ENCODE measurements around the gene COMMD3. TPM values are rescaled to one million over a fixed set of nuclear protein-coding genes. Genes with fewer than 3 reads are reported as not detected.

The COMMD3 gene
- total RNA-seq, 4 donors from 2014 or later = 25.5 to 41.1 (median 31.5) TPM

GRCh38 chr10:22342421-22342820, 26.2 kb downstream of the COMMD3 start:
- DNase-seq (ENCODE audit: extremely low spot score) = no peak
- Histone ChIP-seq H3K27me3 (peaks cover 19 to 83% (median 75%) of the 10 kb centered on the region in 4 donors), H3K9me3 (no peaks in the 10 kb centered on the region), H3K36me3 (no peaks in the 10 kb centered on the region), H3K4me1 (peaks cover 21 to 32% (median 24%) of the 10 kb centered on the region in 4 donors), H3K4me3 (no peak overlapping the region), H3K27ac (replicated peaks in 1 of 4) (no peak overlapping the region)
- intact Hi-C loops (cut with DNase I) = loop anchor here (5.0 to 10.0 kb wide), 3 partner anchors 95 to 752 kb away; partner anchors contain the start of gene MSRB2
- no peak for TF ChIP-seq POLR2A (IDR thresholded peaks at IDR 0.05; ENCODE audit: low read depth)
- no peak for TF ChIP-seq POLR2AphosphoS5 (IDR thresholded peaks at IDR 0.05)
- no peak for TF ChIP-seq EP300 (IDR thresholded peaks at IDR 0.05)
- no peak for TF ChIP-seq CTCF (IDR thresholded peaks at IDR 0.05)
- 43% methylated on average over 3 of the region's 3 CpGs for WGBS

DNA sequence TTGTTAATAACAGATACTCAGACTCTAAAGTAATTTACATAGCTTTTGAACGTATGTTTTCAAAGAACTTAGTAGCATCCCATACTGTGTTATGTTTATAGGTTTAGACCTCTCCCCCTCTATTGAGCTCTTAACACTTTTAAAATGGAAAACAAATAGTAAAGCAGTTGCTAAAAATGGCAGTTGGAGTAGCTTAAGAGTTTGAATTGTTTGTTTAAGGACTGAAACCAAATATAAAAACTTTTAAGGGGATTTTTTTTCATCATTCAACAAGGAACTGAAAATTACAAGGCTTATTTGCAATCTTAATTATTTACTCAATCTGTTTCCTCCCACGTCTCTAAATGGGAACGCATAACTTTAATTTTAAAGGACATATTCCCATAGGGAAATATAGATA, 27.5 kb downstream of the COMMD3 start:
- no peak overlapping the region for H3K27ac ChIP-seq (replicated peaks in 1 of 4)
- no peaks in the 10 kb centered on the region for H3K9me3 ChIP-seq
- WGBS = 17% methylated on average over 3 of the region's 3 CpGs
- TF ChIP-seq CTCF (IDR thresholded peaks at IDR 0.05) (no peak), POLR2A (IDR thresholded peaks at IDR 0.05; ENCODE audit: low read depth) (no peak), POLR2AphosphoS5 (IDR thresholded peaks at IDR 0.05) (no peak)
- H3K27me3 ChIP-seq = peaks cover 11 to 77% (median 63%) of the 10 kb centered on the region in 4 donors
- H3K4me1 ChIP-seq = peaks cover 21 to 32% (median 24%) of the 10 kb centered on the region in 4 donors
- no peak for DNase-seq (ENCODE audit: extremely low spot score)
- no peaks in the 10 kb centered on the region for H3K36me3 ChIP-seq
- intact Hi-C loops (cut with DNase I) = loop anchor here (5.0 to 10.0 kb wide), 3 partner anchors 94 to 751 kb away; partner anchors contain the start of gene MSRB2
- H3K4me3 ChIP-seq = no peak overlapping the region

DNA sequence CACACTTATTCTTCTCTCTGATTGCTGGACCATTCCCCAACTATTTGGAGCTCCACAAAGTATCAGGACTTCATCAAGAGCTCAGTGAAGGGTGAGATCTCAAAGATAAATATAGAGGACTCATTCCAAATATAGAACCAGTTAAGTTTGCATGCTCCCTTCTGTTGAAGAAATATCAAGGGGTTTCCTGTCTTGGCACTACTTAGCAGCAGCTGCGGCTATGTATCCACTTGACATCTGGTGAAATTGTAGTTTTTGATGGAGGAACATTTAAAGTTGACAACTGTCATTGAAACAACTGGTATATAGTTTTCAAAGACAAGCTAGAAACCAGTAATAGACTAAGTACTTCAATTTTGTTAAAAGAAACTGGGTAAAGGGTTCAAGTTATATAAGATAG, 28.1 kb downstream of the COMMD3 start:
- intact Hi-C loops (cut with DNase I) = loop anchor here (5.0 to 10.0 kb wide), 3 partner anchors 93 to 751 kb away; partner anchors contain the start of gene MSRB2
- no peaks in the 10 kb centered on the region for H3K9me3 ChIP-seq
- TF ChIP-seq POLR2A (IDR thresholded peaks at IDR 0.05; ENCODE audit: low read depth) (no peak), POLR2AphosphoS5 (IDR thresholded peaks at IDR 0.05) (no peak), CTCF (IDR thresholded peaks at IDR 0.05) (no peak), EP300 (IDR thresholded peaks at IDR 0.05) (no peak)
- no peak overlapping the region for H3K4me3 ChIP-seq
- no peaks in the 10 kb centered on the region for H3K36me3 ChIP-seq
- H3K27me3 ChIP-seq = peaks cover 8 to 77% (median 57%) of the 10 kb centered on the region in 4 donors
- H3K4me1 ChIP-seq = peaks cover 20 to 31% (median 24%) of the 10 kb centered on the region in 4 donors
- WGBS = 40% methylated on average over 1 of the region's 1 CpG
- no peak overlapping the region for H3K27ac ChIP-seq (replicated peaks in 1 of 4)
- no peak for DNase-seq (ENCODE audit: extremely low spot score)

- H3K27ac ChIP-seq (replicated peaks in 1 of 4) = no peak overlapping the region
- 33% methylated on average over 8 of the region's 26 CpGs for WGBS
- peak overlapping the region; percentile 27 to 51 (median 30) for H3K4me3 ChIP-seq
- no peak for DNase-seq (ENCODE audit: extremely low spot score)
- intact Hi-C loops (cut with DNase I) = loop anchor here (5.0 to 10.0 kb wide), 3 partner anchors 92 to 750 kb away; partner anchors contain the start of gene MSRB2
- H3K4me1 ChIP-seq = peaks cover 14 to 25% (median 21%) of the 10 kb centered on the region in 4 donors
- no peaks in the 10 kb centered on the region for H3K36me3 ChIP-seq
- peaks cover 8 to 74% (median 55%) of the 10 kb centered on the region in 4 donors for H3K27me3 ChIP-seq
- TF ChIP-seq POLR2AphosphoS5 (IDR thresholded peaks at IDR 0.05) (no peak), EP300 (IDR thresholded peaks at IDR 0.05) (no peak), CTCF (IDR thresholded peaks at IDR 0.05) (no peak), POLR2A (IDR thresholded peaks at IDR 0.05; ENCODE audit: low read depth) (no peak)
- H3K9me3 ChIP-seq = no peaks in the 10 kb centered on the region
Measured at GRCh38 chr10:22344781-22345300, 28.7 kb downstream of the COMMD3 start.

Measured in esophagus muscularis mucosa (tissue), 4 donors.